Suppressor macrophage (primary cell): ENCODE results near the gene GNAI1.

Source experiments
- DNase-seq, 4 experiments: peaks; one replicate each; pipeline ENCODE4 v3.0.0-alpha.2; 2020 to 2022

GNAI1 gene

DNA sequence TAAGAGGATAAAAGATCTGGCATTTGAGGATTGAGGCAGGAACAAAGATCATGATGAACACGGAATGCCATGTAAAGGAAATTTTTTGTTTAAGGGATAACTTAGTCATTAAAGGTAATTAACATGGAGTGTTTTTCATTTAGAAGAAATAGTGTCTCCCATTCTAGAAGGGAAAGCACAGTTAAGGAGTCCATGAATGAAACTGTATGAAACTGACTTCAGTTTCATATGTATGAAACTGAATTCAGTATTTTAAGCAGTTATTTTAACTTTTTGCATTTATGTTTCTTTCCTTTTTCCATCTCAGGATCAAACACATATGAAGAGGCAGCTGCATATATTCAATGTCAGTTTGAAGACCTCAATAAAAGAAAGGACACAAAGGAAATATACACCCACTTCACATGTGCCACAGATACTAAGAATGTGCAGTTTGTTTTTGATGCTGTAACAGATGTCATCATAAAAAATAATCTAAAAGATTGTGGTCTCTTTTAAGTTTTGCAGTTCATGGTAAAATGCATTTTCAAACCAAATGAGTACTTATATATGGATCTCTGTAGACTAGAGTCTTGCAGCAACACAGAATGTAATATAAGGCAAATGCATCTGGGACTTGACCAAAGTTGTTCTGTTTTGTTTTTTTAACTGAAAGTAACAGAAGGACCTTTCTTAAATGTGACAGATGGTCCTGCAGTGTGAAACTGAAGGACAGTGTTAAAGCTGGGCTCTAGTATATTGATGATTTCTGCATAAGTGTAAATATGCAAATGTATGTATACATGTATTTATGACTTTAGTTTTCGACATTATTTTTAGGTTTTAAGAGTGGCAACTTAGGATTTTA, 82.6 kb downstream of the GNAI1 start:
- no peak for DNase-seq

- no peak for DNase-seq
These were observed 84.1 kb downstream of the GNAI1 start for GRCh38 chr7:80218723-80219122.

GRCh38 chr7:80220022-80220634, 85.5 kb downstream of the GNAI1 start:
- DNase-seq: no peak

DNA sequence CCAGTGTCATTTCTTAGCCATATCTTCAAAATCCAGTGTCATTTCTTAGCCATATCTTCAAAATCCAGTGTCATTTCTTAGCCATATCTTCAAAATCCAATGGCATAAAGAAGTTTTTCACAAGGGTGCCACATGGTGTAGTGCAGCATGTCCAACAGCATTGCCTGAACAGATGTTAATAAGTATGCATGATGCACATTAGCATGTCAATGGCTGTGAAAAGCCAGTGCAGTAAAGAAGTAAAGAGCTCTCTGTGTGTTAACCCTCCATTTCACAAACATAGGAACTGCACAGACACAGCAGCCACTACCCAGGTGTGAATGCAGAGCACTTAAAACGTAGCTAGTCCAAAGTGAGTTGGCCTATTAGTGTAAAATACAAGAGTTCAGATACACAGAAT, 89.8 kb downstream of the GNAI1 start:
- DNase-seq: no peak

DNA sequence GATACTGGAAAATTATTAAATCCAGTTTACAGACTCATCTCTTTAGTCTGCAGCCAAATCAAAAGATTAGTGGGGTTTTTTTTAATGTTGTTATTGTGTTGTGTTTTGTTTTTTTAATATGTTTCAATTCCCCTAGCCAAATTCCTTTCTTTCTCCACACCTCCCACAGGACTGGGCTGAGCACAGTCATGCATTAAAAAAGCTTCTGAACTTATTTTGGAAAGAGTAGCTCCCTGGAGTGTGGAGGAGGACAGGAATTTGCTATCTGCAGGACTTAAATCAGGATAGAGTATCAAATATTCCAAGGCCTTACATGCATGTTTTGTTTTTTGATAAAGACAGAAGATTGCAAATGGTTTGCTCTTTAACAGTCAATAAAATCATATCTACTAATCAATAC, 90.7 kb downstream of the GNAI1 start:
- DNase-seq: no peak

DNA sequence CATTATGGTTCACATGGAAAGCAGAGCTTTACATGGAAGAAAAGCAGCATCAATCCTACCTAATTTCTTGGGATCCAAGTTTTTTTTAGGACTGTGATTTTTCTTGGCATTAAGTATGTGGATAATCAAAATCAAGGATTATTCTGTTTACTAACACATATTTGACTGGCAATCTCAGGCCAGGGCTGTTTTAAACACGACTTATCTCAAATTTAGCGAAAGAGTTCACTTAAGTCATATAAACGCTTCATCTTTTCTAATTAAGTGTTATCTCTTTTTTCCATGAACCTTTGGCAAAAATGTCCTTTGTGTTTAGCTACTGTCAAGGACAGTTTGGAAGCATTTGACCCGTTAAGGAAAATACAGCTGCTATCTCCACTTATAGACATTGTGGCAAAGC, 92.0 kb downstream of the GNAI1 start:
- no peak for DNase-seq

- DNase-seq: no peak
These were observed 95.7 kb downstream of the GNAI1 start for GRCh38 chr7:80230327-80230726.

- no peak for DNase-seq
These were observed 97.1 kb downstream of the GNAI1 start for GRCh38 chr7:80231707-80232106.

GRCh38 chr7:80232979-80233724, 98.5 kb downstream of the GNAI1 start:
- DNase-seq: no peak

DNA sequence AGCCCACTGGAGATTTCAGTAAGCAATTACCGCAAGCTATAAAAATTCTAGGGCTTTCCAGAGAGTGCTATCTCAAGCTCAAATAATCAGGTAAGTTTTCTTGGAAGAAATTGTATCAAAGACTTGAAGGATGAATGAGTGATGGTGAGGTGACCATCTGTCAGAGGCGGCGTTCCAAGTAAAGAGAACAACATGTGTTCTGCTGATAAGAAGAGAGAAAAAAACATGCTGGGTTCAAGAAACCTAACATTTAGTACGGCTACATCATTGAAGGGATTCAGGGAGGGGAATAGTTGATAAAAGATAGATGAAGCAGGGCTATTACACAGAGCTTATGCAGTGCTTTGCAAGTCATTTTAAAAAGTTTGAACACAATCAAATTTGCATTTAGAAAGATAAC, 100.7 kb downstream of the GNAI1 start:
- DNase-seq: no peak

DNA sequence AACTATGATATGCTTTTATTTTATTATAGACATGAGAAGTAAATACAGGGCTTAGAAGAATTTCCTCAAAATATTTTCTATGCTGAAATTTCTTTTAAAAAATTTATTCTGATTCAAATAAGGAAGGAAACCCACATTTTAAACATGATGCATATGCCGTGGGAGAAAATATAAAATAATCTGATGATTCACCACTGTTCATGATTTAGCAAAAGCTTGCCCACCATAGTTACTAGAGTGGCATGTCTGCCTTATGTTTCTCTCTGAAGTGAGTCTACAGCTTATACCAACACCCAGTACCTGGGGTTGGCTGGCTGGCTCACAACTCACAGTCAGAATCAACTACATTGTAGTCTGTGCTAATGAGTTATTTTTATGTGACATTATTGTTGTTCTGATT, 102.0 kb downstream of the GNAI1 start:
- DNase-seq: peak in 1 of 4 experiments; percentile 30

GRCh38 chr7:80240265-80241025, 105.8 kb downstream of the GNAI1 start:
- DNase-seq: no peak

- no peak for DNase-seq
These were observed 107.0 kb downstream of the GNAI1 start for GRCh38 chr7:80241671-80242070.

- DNase-seq: no peak
These were observed 108.8 kb downstream of the GNAI1 start for GRCh38 chr7:80243425-80243824.

GRCh38 chr7:80244206-80244916, 109.7 kb downstream of the GNAI1 start:
- peak in 2 of 4 experiments; percentile 3 to 15 for DNase-seq

DNA sequence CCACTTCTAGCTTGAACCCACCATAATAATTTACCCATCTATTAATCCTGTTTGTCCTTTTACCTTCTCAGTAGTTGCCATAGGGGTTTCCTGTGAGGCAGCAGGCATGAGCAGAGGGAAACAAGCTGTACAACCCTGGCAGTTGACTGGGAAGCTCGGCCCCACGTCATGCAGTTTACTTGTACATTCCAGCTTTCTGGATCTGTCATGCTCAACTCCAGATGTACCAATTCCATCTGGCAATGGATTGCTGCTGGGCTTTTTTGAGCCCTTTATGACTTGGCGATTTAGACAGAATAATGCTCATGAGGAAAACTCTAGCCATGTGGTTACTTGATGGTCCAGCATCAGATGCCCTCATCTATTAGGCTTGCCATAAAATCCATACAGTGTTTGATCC, 112.5 kb downstream of the GNAI1 start:
- DNase-seq: no peak

DNA sequence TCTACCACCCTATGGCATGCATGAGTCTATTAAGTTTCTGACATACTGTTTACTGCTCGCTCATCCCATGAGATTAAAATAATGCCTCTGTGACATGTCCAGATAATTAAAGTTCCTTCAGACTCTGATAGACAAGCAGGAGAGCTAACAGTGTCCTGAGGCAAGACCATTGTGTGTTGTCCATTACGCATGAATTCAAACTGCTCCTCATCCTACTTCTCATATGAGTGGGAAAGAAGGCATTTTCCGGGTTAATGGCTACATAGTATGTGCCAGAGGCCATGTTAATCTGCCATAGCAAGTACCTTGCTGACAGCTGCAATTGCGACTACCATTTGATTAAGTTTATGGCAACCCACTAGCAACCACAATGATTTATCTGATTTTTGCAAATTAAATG, 113.3 kb downstream of the GNAI1 start:
- DNase-seq: no peak

GRCh38 chr7:80249184-80249583, 114.6 kb downstream of the GNAI1 start:
- no peak for DNase-seq

DNA sequence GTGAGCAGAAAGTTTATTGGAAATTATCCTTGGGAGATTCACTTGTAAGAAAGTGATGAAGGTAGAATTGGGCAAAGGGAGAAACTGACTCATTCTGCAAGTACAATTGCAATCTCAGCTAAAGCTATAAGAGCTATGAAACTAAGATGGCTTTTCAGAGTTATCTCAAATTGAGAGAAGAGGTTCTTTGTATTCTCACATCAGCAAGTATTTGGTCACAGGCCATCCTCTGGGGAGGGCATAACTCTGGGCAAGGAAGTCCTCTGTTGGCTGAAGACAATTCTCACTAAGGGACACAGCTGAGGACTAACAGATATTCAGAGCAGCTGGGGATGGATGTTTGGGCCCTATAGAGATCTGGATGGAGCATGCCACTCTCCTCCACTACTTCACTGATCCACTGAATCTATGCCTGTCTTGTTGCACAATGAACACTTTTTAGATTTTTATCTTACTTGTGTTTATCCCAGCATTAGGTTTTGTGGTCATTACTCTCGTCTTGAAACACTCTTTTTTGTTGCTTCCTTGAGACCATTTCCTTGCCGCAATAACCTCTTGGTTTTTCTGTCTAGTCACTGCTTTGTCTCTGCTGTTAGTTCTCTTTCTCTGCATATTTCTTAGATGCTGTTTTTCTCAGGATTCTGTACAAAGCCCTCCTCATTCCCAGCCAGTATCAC, 115.1 kb downstream of the GNAI1 start:
- no peak for DNase-seq

GRCh38 chr7:80253237-80253636, 118.6 kb downstream of the GNAI1 start:
- DNase-seq: no peak

DNA sequence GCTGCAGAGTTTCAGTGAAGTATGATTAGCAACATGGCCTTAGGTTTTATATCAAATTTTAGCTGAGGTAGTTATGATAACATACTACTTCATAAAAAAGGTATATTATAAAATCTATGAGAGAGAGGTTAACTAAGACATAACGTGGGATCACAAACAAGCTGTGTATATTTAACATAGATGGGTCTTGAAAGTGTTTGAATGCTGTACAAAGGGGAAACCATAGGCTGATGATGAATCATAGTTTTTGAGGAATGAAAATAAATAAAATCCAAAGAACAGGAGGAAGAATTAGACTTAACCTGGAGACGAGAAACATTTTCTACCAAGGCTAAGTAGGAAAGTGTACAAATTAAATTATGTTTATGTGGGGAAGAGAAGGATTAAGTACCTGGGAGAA, 119.0 kb downstream of the GNAI1 start:
- no peak for DNase-seq

DNA sequence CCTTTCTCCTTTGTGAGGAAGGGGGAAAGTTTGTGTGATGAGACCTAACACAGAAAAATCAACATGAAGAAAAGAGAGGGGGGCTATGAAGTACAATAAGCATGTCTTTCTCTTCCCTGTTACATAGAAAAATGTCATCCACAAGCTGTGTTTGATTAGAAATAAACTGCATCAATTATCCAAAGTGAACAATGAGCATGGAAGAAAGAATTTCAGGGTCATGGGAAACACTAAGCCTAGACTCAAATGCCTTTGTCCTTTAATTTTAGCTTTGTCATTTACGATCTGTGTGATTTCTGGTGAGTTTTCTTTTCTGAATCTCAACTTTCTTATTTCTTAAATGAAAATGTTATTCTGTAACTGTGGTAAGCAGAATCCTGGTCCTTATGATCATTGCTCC, 121.0 kb downstream of the GNAI1 start:
- no peak for DNase-seq
